HG02571 (cell line): Measurements from ENCODE around the gene LTBP2.

Source experiments
- ATAC-seq: cut with Tn5 transposase; IDR thresholded peaks from one replicate; pipeline ENCODE4 v1.9.1; 2021; ENCODE audit warnings: mild to moderate bottlenecking, moderate library complexity; ENCODE audit not compliant: unreplicated experiment

LTBP2 gene

DNA sequence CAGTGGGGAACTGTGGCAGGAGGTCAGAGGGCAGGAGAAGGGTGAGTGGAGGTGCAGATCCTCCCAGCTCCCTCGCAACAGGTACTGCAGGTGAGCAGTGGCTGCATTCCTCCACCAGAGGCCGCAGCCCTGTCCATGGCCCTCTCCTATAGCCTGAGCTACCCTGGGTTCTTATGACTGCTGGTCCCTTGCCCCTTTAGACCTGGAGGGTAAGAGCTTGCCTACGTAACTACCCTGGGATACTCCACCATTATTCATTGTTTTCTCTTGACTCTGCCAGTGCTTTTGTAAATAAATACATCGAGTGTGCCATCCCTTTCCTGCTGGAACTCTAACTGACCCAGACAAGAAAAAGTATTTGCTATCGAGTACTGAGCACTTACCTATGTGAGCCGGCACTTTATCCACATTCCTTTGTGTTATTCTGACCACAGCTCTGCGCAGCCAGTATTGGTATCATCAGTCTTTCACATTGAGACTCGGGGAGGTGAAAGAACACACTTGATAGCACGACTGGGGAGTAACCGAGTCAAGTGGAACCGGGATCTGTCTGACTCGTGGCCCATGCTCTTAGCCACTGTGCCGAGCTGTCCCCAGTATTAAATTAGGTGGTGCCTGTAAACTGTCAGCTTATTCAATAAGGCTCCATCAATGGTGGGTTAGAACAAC lies 38.5 kb downstream of the LTBP2 start:
- no peak for ATAC-seq

DNA sequence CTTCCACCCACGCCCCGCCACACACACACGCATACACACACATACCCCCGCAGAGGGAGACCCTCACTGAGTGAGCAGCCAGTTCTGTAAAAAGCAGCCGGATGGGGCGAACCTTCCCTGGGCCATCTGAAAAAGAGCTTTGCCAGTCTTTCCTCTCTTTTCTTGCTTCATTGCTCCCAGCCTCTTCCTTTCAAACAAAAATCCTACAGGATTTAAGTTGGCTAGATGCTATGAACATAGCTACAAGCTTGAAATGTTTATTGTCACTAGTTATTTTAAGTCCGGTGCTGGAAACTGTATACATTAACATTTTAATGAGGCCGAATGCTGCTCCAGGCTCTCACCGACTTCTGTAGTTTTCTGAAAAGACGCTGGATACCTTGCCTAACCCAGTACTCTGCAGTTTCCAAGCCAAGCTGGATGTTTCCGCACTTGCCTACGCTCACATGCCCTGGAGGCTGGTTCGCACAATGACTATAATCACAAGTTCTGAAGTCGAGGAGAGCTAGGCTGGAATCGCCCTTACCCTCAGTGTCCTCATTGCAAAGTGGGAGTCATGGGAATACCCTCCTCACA lies 39.2 kb downstream of the LTBP2 start:
- no peak for ATAC-seq

DNA sequence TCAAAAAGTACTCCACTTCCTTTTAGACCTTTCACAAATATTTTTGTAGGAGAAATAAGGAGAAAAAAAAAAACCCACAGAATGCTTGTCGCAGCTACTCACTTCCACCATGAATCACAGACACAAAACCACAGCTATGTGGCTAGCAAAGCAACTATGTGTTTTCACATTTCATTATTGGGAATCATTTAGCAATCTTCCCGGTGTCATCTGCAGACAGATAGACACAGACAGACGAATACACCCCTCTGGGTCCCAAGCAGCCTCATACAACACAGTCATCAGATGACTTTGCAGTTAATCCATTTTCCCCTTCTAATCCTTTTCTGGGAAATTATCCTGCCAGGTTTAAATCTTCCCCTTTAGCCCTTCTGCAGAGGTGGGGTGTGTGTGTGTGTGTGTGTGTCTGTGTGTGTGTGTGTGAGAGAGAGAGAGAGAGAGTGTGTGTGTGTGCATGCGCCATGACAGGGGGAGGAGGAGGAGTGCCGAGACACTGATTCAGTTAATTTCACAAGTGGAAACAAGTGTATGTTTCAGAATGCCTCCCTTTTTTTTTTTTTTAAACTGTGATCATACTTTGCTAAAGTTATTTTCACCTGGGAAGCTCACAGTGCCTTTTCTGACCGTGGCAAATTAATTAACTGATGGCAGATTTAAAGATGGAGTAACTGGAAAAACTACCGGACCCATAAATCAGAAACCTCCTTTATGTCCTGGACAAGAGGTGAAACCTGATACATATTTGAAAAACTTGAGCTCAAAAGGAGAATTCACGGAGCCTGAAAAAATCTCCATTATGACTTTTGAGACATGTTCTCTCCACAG lies 39.9 kb downstream of the LTBP2 start:
- ATAC-seq: no peak

DNA sequence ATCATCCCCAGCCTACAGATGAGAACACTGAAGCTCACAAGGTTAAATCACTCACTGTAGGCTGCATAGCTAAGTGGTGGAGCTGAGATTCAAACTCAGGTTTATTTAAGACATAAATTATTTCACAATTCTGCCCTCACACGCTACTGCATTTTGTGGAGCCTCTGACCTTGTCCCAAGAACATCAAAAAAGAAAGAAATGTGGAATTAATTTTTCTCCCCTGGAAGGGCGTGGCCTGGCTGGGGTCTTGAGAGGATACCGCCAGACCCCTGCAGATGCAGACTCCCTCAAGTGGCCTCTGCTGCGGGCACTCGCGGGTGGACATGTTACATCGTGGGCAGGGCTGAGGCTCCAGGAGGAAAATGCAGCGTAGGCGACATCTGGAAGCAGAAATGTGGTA lies 40.6 kb downstream of the LTBP2 start:
- ATAC-seq: no peak

DNA sequence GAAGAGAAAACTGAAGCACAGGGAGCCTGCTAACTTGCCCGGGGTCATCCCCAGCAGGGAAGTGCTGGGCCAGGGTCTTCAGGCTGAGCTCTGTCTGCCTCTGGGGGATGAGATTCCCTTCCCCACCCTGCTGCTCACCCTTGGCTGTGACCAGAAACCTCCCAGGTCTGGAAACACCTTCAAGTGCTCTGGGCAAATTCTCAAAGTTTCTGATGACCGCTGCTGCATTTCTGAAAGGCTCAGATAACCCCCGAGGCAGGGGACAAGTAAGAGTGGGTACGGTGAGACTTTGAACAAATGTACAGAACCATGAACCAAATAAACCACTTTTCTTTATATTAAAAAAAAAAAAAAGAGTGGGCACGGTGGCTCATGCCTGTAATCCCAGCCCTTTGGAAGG lies 41.3 kb downstream of the LTBP2 start:
- no peak for ATAC-seq

DNA sequence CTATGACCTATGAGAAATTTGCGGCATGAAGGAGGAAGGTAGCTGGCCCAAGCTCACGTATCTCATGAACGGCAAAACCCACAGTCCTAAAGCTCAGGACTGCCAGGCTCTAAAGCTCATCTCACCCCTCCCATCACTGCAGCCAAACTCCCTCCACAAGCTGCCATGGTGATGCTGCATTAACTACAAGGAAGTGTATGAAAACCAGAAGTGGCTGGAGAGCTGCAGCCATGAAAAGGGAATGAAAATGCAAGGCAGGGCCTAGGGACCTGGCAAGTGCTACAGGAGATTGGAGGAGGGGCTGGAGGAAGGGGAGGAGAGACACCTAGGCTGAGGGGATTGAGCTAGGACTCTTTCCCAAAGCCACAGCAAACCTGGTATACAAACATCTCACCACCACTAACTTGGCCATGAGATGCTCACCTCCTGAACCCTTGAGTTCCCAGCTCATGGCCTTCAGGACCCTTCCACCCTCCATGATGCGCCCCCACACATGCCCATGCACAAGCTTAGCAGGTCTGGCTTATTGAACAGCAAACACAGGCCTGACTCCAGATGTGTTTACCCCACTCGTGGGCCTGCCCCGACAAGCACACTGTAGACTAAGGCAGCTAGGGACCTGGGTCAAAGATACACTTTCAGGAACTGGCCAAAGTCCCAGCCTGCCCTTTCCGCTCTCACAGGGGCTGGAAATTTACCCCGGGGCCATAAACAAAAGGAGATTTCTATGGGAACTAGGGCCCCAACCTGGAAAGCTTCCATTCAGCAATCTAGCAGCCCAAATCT lies 42.0 kb downstream of the LTBP2 start:
- no peak for ATAC-seq

DNA sequence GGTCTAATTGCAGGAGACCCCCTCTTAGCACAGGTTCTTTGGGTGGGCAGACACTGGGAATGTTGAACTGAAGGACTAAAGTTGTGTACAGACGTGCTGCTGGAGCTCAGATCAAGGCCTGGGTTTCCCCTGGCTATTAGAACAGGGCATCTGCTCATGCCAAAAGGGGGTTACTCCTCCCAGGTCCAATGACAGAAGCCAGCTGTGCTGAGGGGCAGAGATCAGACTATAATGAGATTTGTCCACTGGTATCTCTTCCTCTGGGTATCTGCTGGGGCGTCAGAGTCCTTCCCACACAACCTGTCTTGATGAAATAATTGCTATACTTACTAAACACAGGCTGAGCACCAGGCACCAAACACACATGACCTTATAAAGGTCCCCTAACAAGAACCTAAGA lies 42.6 kb downstream of the LTBP2 start:
- no peak for ATAC-seq

DNA sequence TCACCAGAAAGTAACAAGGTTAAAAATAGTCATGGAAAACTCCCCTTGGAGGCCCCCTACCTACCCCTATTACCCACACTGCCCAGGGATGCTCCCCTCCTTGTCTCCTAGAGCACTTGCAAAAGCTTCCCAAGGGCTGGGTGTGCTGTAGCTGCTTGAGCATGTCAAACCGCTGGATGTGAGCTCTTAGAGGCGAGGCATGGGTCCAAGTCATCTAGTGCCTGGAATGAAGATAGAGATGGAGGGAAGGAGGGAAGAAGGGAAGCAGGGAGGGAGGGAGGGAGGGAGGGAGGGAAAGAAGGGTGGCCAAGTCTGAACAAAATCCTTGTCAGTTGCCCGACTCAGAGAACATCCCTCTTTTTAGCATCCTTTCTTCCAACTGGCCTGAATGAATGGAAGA lies 43.1 kb downstream of the LTBP2 start:
- no peak for ATAC-seq

DNA sequence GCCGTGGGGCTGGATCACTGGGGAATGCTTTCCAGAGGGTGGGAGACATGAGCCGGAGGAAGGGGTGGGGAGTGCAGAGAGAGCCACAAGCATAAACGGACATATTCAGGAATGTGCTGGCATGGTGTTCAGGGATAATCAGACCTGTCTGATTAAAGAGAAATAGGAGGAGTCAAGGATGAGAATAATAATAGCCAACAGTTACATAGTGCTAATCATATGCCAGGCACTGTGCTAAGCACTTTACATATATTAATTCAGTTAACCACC lies 43.7 kb downstream of the LTBP2 start:
- ATAC-seq: no peak

DNA sequence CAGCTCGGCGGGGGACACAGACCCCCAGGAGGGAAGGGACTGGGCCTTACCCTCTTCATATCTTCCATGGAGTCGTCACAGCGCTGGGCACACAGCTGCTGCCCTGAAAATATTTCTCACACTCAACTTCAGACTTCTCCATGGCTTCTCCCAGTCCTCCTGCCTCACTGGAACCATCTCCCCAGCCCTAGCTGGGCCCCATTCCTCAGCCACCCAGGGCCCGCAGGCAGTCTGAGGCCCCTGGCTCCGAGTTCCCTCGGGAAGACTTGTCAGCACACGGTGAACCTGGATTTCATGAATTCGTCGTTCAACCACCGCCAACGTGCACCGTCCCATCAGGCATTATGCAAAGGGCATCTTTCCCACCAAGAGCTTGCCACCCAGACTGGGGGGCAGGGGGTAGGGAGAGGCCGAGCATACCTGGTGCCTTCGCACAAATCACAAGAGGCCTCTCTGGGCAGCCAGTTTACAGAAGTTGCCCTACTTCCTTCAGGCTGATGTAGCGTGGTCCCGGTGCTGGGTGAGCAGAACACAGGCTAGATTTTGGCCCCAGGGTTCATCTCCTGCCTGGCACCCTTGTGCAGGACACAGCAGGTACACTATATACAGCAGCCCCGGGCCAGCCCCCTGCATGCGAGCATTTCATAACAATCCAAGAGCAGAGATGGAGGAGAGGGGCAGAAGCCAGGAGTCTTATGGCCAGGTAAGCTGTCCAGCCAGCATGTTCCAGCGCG lies 44.2 kb downstream of the LTBP2 start:
- no peak for ATAC-seq

DNA sequence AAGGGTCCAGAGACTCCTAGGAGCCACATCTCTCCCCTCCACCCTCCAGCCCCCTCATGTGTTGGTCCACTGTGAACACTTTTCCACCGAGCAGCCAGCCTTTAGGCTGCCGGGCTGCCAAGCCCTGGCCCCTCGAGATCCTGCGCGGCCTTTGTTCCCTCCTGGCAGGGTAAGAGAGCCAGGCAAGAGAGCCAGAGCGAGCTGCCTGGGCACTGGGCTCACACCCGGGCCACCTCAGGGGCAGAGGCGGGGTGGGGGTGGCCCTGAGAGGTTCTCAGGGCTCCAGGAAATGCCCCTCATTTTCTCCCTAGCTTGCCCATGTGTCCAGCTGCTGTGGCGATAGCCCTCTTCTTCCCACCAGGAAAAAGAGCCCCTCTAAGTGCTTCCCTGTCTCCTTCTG lies 44.8 kb downstream of the LTBP2 start:
- no peak for ATAC-seq

DNA sequence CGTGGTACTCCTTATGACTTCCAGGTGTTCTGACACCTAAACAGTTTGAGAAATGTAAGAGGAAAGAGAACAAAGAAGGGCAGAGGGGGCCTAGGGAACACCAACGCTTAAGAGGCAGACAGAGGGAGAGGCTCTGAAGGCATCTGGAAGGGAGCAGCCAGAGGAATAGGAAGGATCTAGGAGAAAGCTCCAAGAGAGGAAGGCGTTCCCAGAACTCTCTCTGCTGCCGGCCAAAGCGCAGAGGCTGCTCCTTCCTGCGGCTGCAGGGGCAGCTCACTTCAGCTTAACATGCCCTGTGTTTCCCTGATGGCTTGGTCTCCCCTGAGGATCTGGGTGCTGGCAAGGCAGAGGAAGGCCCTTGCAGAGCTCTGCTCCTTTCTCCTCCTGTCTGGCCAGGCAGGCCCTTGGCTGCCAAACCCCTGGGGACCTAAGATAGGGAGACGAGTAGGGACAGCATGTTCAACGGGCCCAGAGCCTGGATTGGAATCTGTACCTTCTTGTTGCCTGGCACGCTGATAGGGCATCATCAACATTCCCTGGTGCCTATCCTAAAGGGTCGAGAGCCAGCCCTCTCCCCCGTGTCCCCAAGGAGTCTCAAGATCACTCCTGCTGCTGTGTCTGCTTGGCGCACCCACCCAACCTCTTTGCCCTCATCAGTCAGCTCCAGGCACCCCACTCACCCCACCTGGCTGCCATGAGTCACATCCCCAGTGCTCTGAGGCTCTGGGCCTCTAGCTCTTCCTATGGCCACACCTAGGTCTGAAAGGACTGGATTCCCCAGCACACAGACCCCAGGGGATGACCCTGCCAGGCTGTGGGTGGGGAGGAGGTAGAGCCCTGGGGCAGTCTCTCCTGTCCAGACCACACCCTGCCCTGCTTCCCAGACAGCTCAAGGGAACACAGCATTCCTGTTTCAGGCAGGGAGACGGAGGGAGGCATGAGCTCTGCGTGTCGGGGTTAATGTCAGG lies 45.6 kb downstream of the LTBP2 start:
- no peak for ATAC-seq

DNA sequence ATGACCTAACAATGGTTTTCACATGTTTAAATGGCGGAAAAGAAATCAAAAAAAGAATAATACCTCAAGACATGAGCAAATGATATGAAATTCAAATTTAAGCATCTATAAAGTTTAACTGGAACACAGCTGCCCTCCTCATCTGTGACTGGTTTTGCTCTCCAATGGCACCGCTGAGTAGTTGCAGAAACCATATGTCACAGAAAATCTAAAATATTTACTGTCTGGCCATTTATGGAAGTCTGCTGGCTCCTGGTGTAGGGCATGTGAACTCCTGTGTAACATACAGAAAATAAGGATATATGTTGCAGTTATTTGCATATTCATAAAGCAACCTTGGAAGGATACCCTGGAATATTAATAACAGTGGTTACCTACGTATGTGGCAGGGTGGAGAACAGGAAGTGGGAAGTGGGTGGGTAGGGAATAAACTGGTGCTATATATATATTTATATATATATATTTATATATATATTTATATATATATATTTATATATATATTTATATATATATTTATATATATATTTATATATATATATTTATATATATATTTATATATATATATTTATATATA lies 48.4 kb downstream of the LTBP2 start:
- no peak for ATAC-seq

DNA sequence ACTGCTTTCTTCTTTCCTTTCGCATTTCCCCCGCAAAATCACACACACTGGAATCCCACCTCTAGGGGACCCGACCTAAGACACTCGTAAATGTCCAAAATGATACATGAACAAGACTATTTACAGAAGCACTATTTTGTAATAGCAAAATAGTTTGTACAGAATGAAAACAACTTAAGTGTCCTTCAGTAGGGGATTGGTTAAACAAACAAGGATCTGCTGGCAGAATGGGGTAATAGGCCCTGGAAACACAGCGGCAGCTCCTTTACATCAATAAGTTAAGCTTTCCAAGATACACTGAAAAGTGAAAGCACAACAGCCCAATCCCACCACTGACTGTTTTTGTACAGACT lies 48.8 kb downstream of the LTBP2 start:
- no peak for ATAC-seq

DNA sequence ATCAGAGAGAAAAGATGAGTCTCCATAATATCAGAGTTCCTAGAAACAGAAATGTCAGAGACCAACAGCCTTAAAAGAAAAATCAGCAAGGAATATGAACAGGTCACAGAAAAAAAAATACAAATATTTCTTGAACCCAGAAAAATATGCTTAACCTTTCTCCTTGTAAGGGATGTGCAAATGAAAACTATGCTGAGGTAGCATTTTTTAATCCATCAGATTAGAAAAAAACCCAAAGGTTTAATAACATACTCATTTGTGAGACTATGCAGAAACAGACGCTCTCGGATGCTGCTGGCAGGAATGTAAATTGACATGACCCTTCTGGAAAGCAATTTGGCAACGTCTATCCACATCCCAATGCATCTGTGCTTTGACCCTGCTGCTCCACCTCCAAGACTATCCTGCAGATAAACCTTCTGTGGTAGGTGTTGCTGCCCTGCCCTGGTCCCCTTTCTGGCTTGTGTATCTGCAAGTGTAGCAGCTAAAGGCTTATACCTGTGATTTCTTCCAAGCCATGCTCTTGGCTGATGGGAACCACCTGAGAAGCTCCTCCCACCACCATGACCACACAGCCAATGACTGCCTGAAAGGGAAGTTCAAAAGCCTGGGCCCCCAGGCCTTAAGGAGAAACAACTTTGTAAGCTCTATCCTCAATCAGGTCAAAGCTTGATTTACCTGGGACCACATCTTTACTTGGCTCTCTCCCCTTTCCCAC lies 49.4 kb downstream of the LTBP2 start:
- ATAC-seq: no peak

DNA sequence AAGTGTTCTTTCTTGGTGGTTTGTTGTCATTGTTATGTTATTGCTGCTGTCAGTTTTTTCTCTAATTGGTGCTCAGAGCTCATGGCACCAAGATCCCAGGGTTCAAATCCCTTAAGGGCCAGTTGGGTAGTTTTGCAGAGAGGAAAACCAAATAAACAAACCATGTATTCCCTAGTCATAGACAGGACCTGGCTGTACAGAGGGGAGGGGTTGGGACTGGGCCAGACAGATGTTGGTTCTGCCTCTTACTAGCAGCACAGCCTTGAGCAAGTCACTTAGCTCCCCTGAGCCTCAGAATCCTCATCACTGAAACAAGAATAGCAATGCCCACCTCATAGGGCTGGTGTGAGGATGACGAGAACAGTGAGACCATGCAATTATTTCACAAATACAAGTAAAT lies 53.4 kb downstream of the LTBP2 start:
- no peak for ATAC-seq

DNA sequence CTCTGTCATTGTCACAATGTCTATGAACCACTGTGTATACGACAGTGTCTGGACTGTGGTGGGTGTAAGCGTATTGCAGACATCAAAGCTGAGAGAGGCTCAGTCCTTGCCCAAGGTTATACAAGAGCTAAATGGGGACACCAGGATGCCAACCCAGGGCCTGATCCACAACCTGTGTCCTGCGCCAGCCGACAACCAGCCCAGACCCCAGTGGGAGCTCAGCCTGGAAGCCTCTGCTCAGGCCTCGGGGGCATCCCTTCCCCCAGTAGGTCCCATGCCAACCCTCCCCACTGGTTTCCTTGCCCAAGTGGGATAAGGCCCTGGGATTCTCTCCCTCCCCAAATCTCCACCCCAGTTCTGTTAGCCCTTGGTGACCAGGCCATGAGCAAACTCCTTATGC lies 54.3 kb downstream of the LTBP2 start:
- ATAC-seq: no peak

DNA sequence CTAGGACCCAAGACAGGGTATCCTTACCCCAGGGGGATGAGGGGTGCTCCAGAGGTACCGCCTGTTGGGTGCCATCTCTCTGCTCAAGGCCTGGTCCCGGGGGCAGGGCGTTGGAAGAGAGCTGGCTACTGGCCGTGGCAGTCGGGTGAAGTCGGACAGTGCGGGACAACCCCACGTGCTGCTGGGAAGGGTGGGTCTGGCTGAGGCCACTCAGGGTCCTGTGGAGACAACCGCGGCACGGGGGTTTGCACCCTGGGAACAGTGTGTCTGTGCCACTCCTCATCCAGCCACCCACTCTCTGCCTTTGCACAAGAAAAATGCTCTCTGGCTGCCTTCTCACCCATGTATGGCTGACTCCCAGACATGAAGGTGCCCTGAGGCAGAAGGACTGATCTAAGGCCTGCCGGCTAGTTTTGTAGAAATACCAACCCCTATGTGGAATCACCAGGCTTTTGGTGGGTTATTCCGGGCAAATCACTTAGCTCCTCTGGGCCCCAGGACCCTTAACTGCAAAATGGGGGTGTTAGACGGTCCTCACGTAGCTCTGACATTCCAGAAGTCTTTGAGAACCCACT lies 56.5 kb downstream of the LTBP2 start:
- ATAC-seq: no peak
